GM12878 (cell line): ENCODE measurements around the gene DLK1. TPM values are rescaled to one million over a fixed set of nuclear protein-coding genes. Genes with fewer than 3 reads are reported as not detected.

Experiments
- CHD1 ChIP-seq: IDR thresholded peaks from 2 replicates; pipeline ENCODE4 v1.6.1; 2012; ENCODE audit warnings: low read depth, low read length, improper control_type of control experiment
- KDM1A ChIP-seq: fragments of 200-600 bp; sonication (generic); IDR thresholded peaks from 2 replicates; pipeline ENCODE4 v1.6.1; 2016; ENCODE audit warnings: borderline replicate concordance
- RAD51 ChIP-seq: fragments of 450-650 bp; IDR thresholded peaks from 2 replicates; pipeline ENCODE4 v1.6.1; 2016; ENCODE audit warnings: moderate library complexity, mild to moderate bottlenecking, inconsistent platforms
- TBL1XR1 ChIP-seq: IDR thresholded peaks from 2 replicates; pipeline ENCODE4 v1.6.1; 2012; ENCODE audit warnings: low read depth, low read length, improper control_type of control experiment
- polyA plus RNA-seq, 11 experiments: library from polyadenylated mRNA; depleted of rRNA in 4 of 11; unstranded in 6 of 11; stranded (reverse) in 5 of 11; fragments of >200 nt; fragmentation: Nextera tagmentation in 4 of 11; fragmentation: Illumina TruSeq in 1 of 11; extraction: Ambion mirVana in 4 of 11; extraction: Trizol in 1 of 11; gene quantifications; 1 replicate in 1 of 11; 2 replicates in 10 of 11; pipeline versions ENCODE4 v1.2.1 to v1.2.3, GENCODE V29; 2011 to 2016; ENCODE audit warnings: inconsistent platforms in 2 of 11, missing spikeins in 2 of 11, low read depth in 1 of 11
- total RNA-seq, 4 experiments: library from RNA; depleted of rRNA in 3 of 4; stranded (reverse); fragments of >200 nt in 3 of 4; fragmentation: Illumina TruSeq in 1 of 4; extraction: Trizol in 1 of 4; gene quantifications; 2 replicates each; pipeline versions ENCODE4 v1.2.1 to v1.2.3, GENCODE V29; 2013 to 2021
- TF ChIP-seq, protein P1 (sequence below): fragments of 450-650 bp; IDR thresholded peaks from 2 replicates; pipeline ENCODE4 v1.6.1; 2017; ENCODE audit warnings: low read depth, mild to moderate bottlenecking, moderate library complexity
- TF ChIP-seq, protein P2 (sequence below): fragments of 450-650 bp; IDR thresholded peaks from 2 replicates; pipeline ENCODE4 v1.6.1; 2016; ENCODE audit warnings: mild to moderate bottlenecking
- TF ChIP-seq, protein P3 (sequence below): fragments of 450-650 bp; IDR thresholded peaks from 2 replicates; pipeline ENCODE4 v1.6.1; 2018; ENCODE audit warnings: mild to moderate bottlenecking, low read depth, moderate library complexity; ENCODE audit not compliant: partially characterized antibody
- TF ChIP-seq, protein P4 (sequence below): IDR thresholded peaks from 2 replicates; pipeline ENCODE4 v1.6.1; 2012; ENCODE audit warnings: low read depth, low read length, improper control_type of control experiment

Gene DLK1
- total and polyA plus RNA-seq, 10 of the 15 experiments (the other 5 are each of a cell fraction or from before 2014, with no cell fraction given), result 0.87 TPM; not detected in 9

DNA sequence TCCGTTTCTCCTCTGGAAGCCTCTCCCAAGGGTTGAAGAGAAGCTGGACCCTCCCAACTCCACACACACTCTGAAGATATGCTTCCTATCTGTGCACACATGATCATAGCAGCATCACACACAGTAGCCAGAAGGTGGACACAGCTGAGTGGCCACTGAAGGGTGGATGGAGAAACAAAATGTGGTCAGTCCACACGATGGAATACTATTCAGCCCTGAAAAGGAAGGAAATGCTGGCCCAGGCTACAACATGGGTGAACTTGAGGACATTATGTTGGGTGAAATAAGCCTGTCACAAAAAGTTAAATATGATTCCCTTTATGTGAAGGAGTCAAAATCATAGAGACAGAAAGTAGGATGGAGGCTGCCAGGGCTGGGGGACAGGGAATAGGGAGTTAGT, 43.9 kb upstream of the DLK1 start (continued):
- TF ChIP-seq, protein P1, sequence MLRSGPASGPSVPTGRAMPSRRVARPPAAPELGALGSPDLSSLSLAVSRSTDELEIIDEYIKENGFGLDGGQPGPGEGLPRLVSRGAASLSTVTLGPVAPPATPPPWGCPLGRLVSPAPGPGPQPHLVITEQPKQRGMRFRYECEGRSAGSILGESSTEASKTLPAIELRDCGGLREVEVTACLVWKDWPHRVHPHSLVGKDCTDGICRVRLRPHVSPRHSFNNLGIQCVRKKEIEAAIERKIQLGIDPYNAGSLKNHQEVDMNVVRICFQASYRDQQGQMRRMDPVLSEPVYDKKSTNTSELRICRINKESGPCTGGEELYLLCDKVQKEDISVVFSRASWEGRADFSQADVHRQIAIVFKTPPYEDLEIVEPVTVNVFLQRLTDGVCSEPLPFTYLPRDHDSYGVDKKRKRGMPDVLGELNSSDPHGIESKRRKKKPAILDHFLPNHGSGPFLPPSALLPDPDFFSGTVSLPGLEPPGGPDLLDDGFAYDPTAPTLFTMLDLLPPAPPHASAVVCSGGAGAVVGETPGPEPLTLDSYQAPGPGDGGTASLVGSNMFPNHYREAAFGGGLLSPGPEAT, result no peak
- TF ChIP-seq, protein P2, sequence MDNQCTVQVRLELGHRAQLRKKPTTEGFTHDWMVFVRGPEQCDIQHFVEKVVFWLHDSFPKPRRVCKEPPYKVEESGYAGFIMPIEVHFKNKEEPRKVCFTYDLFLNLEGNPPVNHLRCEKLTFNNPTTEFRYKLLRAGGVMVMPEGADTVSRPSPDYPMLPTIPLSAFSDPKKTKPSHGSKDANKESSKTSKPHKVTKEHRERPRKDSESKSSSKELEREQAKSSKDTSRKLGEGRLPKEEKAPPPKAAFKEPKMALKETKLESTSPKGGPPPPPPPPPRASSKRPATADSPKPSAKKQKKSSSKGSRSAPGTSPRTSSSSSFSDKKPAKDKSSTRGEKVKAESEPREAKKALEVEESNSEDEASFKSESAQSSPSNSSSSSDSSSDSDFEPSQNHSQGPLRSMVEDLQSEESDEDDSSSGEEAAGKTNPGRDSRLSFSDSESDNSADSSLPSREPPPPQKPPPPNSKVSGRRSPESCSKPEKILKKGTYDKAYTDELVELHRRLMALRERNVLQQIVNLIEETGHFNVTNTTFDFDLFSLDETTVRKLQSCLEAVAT, result no peak
- no peak for TF ChIP-seq RAD51
- no peak for TF ChIP-seq TBL1XR1
- TF ChIP-seq, protein P3, sequence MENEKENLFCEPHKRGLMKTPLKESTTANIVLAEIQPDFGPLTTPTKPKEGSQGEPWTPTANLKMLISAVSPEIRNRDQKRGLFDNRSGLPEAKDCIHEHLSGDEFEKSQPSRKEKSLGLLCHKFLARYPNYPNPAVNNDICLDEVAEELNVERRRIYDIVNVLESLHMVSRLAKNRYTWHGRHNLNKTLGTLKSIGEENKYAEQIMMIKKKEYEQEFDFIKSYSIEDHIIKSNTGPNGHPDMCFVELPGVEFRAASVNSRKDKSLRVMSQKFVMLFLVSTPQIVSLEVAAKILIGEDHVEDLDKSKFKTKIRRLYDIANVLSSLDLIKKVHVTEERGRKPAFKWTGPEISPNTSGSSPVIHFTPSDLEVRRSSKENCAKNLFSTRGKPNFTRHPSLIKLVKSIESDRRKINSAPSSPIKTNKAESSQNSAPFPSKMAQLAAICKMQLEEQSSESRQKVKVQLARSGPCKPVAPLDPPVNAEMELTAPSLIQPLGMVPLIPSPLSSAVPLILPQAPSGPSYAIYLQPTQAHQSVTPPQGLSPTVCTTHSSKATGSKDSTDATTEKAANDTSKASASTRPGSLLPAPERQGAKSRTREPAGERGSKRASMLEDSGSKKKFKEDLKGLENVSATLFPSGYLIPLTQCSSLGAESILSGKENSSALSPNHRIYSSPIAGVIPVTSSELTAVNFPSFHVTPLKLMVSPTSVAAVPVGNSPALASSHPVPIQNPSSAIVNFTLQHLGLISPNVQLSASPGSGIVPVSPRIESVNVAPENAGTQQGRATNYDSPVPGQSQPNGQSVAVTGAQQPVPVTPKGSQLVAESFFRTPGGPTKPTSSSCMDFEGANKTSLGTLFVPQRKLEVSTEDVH, result no peak
- no peak for TF ChIP-seq CHD1
- TF ChIP-seq, protein P4, sequence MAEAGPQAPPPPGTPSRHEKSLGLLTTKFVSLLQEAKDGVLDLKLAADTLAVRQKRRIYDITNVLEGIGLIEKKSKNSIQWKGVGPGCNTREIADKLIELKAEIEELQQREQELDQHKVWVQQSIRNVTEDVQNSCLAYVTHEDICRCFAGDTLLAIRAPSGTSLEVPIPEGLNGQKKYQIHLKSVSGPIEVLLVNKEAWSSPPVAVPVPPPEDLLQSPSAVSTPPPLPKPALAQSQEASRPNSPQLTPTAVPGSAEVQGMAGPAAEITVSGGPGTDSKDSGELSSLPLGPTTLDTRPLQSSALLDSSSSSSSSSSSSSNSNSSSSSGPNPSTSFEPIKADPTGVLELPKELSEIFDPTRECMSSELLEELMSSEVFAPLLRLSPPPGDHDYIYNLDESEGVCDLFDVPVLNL, result no peak
- no peak for TF ChIP-seq KDM1A
